GM12875 (cell line): ENCODE measurements around the gene OR2S2.

Experiments used
- H3K4me3 ChIP-seq: one replicate; pipeline ENCODE4 v1.5.1; 2011; ENCODE audit warnings: low read depth, low read length, control low read depth
- CTCF ChIP-seq: IDR thresholded peaks from 2 replicates; pipeline ENCODE4 v1.5.1; 2011; ENCODE audit warnings: low read depth, mild to moderate bottlenecking, control low read depth, inconsistent platforms, low read length, moderate library complexity, borderline replicate concordance; ENCODE audit not compliant: insufficient read depth

The OR2S2 gene

GRCh38 chr9:35976726-35977125 lies 18.8 kb upstream of the OR2S2 start:
- TF ChIP-seq CTCF: no peak

GRCh38 chr9:35974800-35975199 lies 16.8 kb upstream of the OR2S2 start:
- no peak for TF ChIP-seq CTCF
- no peak overlapping the region for H3K4me3 ChIP-seq

More at GRCh38 chr9:35976726-35977125, 18.8 kb upstream of the OR2S2 start:
- no peak overlapping the region for H3K4me3 ChIP-seq

GRCh38 chr9:35972093-35972492 lies 14.1 kb upstream of the OR2S2 start:
- TF ChIP-seq CTCF: no peak

GRCh38 chr9:35967042-35967441 lies 9.1 kb upstream of the OR2S2 start:
- no peak overlapping the region for H3K4me3 ChIP-seq
- no peak for TF ChIP-seq CTCF

More at GRCh38 chr9:35972093-35972492, 14.1 kb upstream of the OR2S2 start:
- H3K4me3 ChIP-seq: no peak overlapping the region

- no peak for TF ChIP-seq CTCF
- H3K4me3 ChIP-seq: no peak overlapping the region
These were observed 8.5 kb upstream of the OR2S2 start for GRCh38 chr9:35966433-35966832.

- no peak overlapping the region for H3K4me3 ChIP-seq
- TF ChIP-seq CTCF: no peak
These were observed 7.1 kb upstream of the OR2S2 start for GRCh38 chr9:35965011-35965410.

GRCh38 chr9:35962126-35962906 lies 4.4 kb upstream of the OR2S2 start:
- TF ChIP-seq CTCF: no peak
- H3K4me3 ChIP-seq: no peak overlapping the region
